Aorta (tissue), 5 donors: ENCODE results near the gene EXOSC7. TPM values are rescaled to one million over a fixed set of nuclear protein-coding genes. Genes with fewer than 3 reads are reported as not detected.
A peak's percentile ranks its signal among the peaks of the same experiment; 100 is the strongest.

Experiments used
- ATAC-seq: fragments of 200-7000 bp; cut with Tn5 transposase; one replicate; pipeline ENCODE4 v1.9.1; 2022; ENCODE audit warnings: moderate library complexity; ENCODE audit not compliant: low FRiP score
- DNase-seq, 2 donors: peaks; one replicate each; pipeline ENCODE4 v3.0.0-alpha.2; 2020
- H3K27ac ChIP-seq, 2 donors: one replicate each; pipeline ENCODE4 v1.5.1; 2013; ENCODE audit warnings: low read length in 2 of 2, mild to moderate bottlenecking in 2 of 2, moderate library complexity in 2 of 2, control low read depth in 1 of 2, inconsistent platforms in 1 of 2, low read depth in 1 of 2
- H3K27me3 ChIP-seq, 2 donors: one replicate each; pipeline ENCODE4 v1.6.1; 2013; ENCODE audit warnings: control low read depth in 1 of 2, low read length in 1 of 2, mild to moderate bottlenecking in 1 of 2, moderate library complexity in 1 of 2; ENCODE audit not compliant: insufficient read depth in 2 of 2, control insufficient read depth in 1 of 2
- H3K36me3 ChIP-seq, 2 donors: one replicate each; pipeline ENCODE4 v1.6.1; 2013; ENCODE audit warnings: control low read depth in 1 of 2, low read length in 1 of 2, mild to moderate bottlenecking in 1 of 2; ENCODE audit not compliant: insufficient read depth in 2 of 2, control insufficient read depth in 1 of 2
- H3K4me1 ChIP-seq, 2 donors: one replicate each; pipeline ENCODE4 v1.6.1; 2013; ENCODE audit warnings: low read length in 2 of 2, control low read depth in 1 of 2, mild to moderate bottlenecking in 1 of 2, moderate library complexity in 1 of 2; ENCODE audit not compliant: insufficient read depth in 2 of 2, control insufficient read depth in 1 of 2
- H3K4me3 ChIP-seq, 2 donors: one replicate each; pipeline ENCODE4 v1.5.1; 2013; ENCODE audit warnings: low read length in 2 of 2, control low read depth in 1 of 2, mild to moderate bottlenecking in 1 of 2
- H3K9me3 ChIP-seq: one replicate; pipeline ENCODE4 v1.6.1; 2013; ENCODE audit warnings: mild to moderate bottlenecking, low read length; ENCODE audit not compliant: control insufficient read depth
- WGBS, 2 donors: extraction: QIAGEN DNeasy Blood & Tissue Kit; methylation state at CpG; one replicate each; pipeline ENCODE4 v1.1.7; 2013; 5-methylcytosine and 5-hydroxymethylcytosine counted together
- intact Hi-C, 2 donors: fragments of 100-400 bp; cut with DNase I; formaldehyde crosslinking; loops; one replicate each; pipeline versions ENCODE4 v1.14.2 to v1.15.0; 2022
- polyA plus RNA-seq, 2 donors: library from polyadenylated mRNA; stranded (reverse); fragments of 200-250 nt; gene quantifications; one replicate each; pipeline ENCODE4 v1.2.3, GENCODE V29; 2013
- total RNA-seq, 2 donors: library from RNA; stranded (reverse); fragmentation: NEBNext Ultra II Directional; extraction: Animal tissue kit (Norgen Biotek cat#: 25700); gene quantifications; one replicate each; pipeline ENCODE4 v1.2.1, GENCODE V29; 2021
- donor health status: healthy with polysubstance abuse.
- donor health status: Bipolar disorder and iron deficiency.
- donor health status: DM: no; HTN: no; CAD: no.
- donor health status: DM: no; HTN: no; CAD: no.
- donor health status: DM: yes; HTN: yes; CAD: no.

The EXOSC7 gene
- total and polyA plus RNA-seq, 4 donors: 15.8 to 31.2 (median 29.8) TPM

DNA sequence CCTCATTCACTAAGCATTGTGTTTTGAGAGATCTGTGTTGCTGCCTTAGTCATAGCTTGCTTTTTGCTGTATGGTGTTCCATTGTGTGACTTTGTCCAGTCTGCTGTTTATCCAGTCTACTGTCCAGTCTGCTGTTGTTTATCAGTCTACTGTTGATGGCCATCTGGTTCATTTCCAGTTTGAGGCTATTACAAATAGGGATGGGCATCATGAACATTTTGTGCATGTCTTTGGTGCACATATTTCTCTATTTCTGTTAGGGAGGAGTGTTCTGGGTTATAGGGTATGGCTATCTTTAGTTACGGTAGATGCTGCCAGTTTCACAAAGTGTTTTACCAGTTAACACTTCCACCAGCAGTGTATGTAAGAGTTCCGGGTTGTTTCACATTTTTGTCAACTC is 27.8 kb downstream of the EXOSC7 start:
- no peaks in the 10 kb centered on the region for H3K27me3 ChIP-seq
- H3K4me1 ChIP-seq: no peaks in the 10 kb centered on the region
- DNase-seq: no peak
- 92 to 96% methylated on average over 2 of the region's 2 CpGs for WGBS, 2 donors
- ATAC-seq: no peak
- H3K36me3 ChIP-seq: peaks cover 4 to 5% of the 10 kb centered on the region in 2 donors
- no peak overlapping the region for H3K4me3 ChIP-seq
- intact Hi-C loops: no loop called here
- no peaks in the 10 kb centered on the region for H3K9me3 ChIP-seq
- no peak overlapping the region for H3K27ac ChIP-seq

DNA sequence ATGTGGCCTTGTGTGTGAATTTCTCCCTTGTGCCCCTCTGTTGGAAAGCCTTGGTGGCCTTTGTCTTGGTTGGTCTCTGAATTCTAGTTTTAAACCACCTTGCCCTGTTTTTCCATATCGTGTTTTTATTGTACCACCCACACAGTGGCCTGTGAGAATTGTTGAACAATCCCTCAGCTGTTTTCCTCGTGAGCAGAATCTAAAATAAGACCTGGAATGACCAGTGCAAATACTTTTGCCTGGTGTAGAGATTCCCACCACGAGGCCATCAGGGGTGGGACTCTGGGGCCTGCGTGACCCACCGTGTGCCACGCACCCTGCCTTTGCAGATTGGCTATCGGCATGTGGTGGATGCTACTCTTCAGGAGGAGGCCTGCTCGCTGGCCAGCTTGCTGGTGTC is 31.0 kb downstream of the EXOSC7 start:
- no peak overlapping the region for H3K27ac ChIP-seq
- H3K4me1 ChIP-seq: peaks cover 0 to 2% of the 10 kb centered on the region in 2 donors
- ATAC-seq (no peak), DNase-seq (no peak)
- intact Hi-C loops: no loop called here
- H3K36me3 ChIP-seq: peaks cover 0 to 4% of the 10 kb centered on the region in 2 donors
- no peaks in the 10 kb centered on the region for H3K9me3 ChIP-seq
- WGBS, 2 donors: 69 to 76% methylated on average over 8 of the region's 8 CpGs
- H3K4me3 ChIP-seq: no peak overlapping the region
- no peaks in the 10 kb centered on the region for H3K27me3 ChIP-seq

DNA sequence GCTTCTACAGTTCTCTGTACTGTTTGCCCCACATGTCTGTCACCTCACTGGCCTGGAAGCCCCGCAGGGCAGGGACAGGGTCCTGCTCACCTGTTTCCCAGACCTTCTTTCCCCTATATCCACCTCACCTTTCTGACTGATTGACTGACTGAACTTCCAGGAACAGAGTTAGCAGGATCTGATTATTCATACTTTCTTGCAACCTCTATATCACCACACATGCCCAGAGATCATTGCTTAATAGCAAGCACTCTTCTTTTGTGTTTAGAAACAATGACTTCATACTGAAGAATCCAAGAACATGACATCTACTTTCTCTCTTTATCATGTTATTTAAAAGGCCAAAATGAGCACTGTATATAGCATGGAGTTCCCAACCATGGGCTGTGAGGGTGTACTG is 32.1 kb downstream of the EXOSC7 start:
- ATAC-seq (no peak), DNase-seq (no peak)
- H3K27me3 ChIP-seq: no peaks in the 10 kb centered on the region
- H3K4me3 ChIP-seq: no peak overlapping the region
- no peaks in the 10 kb centered on the region for H3K9me3 ChIP-seq
- peaks cover 0 to 7% of the 10 kb centered on the region in 2 donors for H3K4me1 ChIP-seq
- H3K27ac ChIP-seq: peak overlapping the region in 1 of 2 donors; percentile 2
- H3K36me3 ChIP-seq: peaks cover 0 to 4% of the 10 kb centered on the region in 2 donors
- WGBS, 2 donors: 99 to 100% methylated on average over 1 of the region's 1 CpG
- intact Hi-C loops: no loop called here

DNA sequence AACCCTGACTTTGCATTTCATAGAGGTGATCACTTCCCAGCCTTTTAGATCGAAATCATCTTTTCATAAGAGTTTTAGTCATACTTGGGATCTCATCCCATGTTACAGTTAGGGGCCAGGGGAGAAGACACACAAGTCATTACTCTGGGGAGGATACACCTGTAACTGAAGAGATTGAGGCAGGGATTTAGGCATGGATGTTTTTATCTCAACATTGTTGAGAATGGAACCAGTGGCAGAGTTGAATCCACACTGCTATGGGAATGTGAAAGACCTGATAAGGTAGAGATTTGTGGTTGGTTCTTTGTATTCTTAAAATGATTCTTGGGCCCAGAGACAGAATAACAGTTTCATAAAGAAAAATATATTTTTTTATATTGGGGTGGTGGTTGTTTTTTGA is 33.8 kb downstream of the EXOSC7 start:
- H3K27ac ChIP-seq: peak overlapping the region; percentile 45 to 47
- DNase-seq (no peak), ATAC-seq (no peak)
- intact Hi-C loops: no loop called here
- H3K9me3 ChIP-seq: no peaks in the 10 kb centered on the region
- H3K36me3 ChIP-seq: no peaks in the 10 kb centered on the region
- peaks cover 0 to 7% of the 10 kb centered on the region in 2 donors for H3K4me1 ChIP-seq
- H3K4me3 ChIP-seq: no peak overlapping the region
- H3K27me3 ChIP-seq: no peaks in the 10 kb centered on the region
- WGBS, 2 donors: 99 to 100% methylated on average over 1 of the region's 1 CpG

DNA sequence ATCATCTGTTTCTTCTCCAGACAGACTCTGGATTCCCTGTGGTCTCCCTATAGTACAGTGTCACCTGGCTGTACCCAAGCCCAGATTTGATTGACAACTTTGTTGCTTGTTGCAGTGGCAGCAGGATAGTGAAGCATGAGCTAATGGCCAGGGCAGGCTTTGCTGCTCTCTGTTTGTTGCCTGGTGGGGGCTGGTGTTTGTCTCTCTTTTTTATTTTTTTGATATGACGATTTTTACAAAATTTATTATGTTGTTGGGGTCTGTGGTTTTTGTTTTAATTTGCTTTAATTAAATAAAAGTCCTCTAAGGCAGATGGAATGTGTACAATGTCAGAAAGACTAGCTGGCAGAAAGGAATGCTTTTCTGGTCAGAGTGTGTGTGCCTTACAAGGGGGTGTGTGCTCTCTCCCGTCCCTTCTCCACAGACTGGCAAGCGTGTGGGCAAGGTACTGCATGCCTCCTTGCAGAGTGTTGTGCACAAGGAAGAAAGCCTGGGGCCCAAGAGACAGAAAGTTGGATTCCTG is 34.8 kb downstream of the EXOSC7 start:
- H3K9me3 ChIP-seq: no peaks in the 10 kb centered on the region
- peaks cover 0 to 7% of the 10 kb centered on the region in 2 donors for H3K4me1 ChIP-seq
- DNase-seq (no peak), ATAC-seq (no peak)
- intact Hi-C loops: no loop called here
- H3K36me3 ChIP-seq: no peaks in the 10 kb centered on the region
- H3K27ac ChIP-seq: peak overlapping the region; percentile 90 to 97
- no peak overlapping the region for H3K4me3 ChIP-seq
- 2 to 10% methylated on average over 3 of the region's 3 CpGs for WGBS, 2 donors
- no peaks in the 10 kb centered on the region for H3K27me3 ChIP-seq

DNA sequence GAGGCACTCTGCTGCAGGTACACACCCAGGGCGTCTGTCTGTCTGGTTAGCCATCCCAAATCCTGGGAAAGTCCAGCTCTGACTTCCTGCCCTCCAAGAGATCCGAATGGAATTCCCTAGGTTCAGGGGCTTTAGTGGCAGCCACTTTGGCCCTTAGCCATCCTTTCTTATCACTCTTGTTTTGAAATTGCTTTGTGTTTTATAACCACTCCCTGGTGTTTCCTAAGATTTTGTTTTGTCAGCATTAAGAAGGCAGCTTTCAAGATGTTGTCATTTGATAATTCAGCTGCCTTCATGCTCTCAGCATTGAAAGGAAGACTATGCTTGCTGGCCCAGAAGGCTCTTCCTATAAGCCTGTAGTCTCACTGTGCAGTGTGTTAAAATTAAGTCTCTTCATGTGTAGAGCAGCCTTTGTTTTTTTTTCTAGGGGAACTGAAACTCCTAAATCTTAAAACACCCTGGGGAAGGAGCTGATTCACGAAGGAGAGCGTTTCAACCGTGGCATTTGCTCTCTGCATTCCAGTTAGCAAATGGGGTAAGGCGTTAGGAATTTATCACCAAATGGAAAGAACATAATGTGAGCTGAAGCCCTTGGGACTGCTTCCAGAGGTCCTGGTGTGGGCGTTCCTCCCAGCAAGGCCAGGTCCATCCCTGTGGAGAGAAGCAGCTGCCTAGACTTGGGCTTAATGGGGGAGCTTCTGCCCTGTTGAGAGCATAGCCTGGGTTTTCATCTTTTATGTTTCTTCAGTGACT is 35.9 kb downstream of the EXOSC7 start:
- H3K36me3 ChIP-seq: no peaks in the 10 kb centered on the region
- no peak overlapping the region for H3K4me3 ChIP-seq
- WGBS, 2 donors: 5 to 6% methylated on average over 7 of the region's 7 CpGs
- intact Hi-C loops: no loop called here
- H3K4me1 ChIP-seq: peaks cover 0 to 7% of the 10 kb centered on the region in 2 donors
- H3K27ac ChIP-seq: peak overlapping the region; percentile 96 to 97
- ATAC-seq: peak; percentile 84
- H3K9me3 ChIP-seq: no peaks in the 10 kb centered on the region
- no peaks in the 10 kb centered on the region for H3K27me3 ChIP-seq
- DNase-seq: peak; percentile 79 to 88

DNA sequence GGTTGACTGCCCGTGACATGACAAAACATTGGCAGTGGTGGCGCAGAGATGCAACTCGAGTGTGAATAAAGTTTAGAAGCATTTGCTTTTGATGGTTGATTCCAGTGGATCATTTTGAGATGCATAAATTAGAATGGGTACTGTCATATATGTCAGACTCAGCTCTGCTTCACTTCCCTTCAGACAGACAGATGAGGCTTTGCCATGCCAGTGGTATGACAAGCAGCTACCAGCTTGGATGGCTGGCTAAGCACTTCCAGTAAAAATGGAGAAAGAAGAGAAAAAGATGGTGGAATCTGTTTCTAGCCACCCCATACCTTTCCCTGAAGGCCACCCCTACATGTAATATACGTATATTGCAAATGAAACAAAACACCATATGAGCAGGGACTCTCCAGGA is 36.5 kb downstream of the EXOSC7 start:
- no peak overlapping the region for H3K4me3 ChIP-seq
- no peaks in the 10 kb centered on the region for H3K36me3 ChIP-seq
- 88 to 89% methylated on average over 4 of the region's 4 CpGs for WGBS, 2 donors
- DNase-seq (no peak), ATAC-seq (no peak)
- H3K27me3 ChIP-seq: no peaks in the 10 kb centered on the region
- H3K27ac ChIP-seq: peak overlapping the region in 1 of 2 donors; percentile 96
- intact Hi-C loops: no loop called here
- H3K9me3 ChIP-seq: no peaks in the 10 kb centered on the region
- H3K4me1 ChIP-seq: peaks cover 0 to 7% of the 10 kb centered on the region in 2 donors

DNA sequence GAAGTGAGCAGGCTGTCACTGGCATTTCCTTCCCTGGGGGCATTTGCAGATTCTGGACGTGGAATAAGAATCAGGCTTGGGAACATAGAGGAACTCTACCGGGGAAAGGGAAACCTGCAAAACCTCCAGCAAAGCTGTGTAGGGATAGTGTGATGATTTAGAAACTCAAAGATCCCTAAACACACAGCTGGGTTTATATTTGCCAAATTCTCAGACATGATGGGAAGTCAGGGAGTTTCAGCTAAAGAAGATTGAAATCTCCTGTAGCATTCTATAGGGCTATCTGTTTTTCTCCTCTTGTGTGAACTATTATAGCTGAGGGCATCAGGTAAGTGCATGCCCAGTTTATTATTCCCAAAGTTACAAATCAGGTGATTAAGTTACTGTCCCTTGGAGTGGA is 40.9 kb downstream of the EXOSC7 start:
- H3K27ac ChIP-seq: no peak overlapping the region
- H3K9me3 ChIP-seq: no peaks in the 10 kb centered on the region
- H3K4me3 ChIP-seq: no peak overlapping the region
- DNase-seq (no peak), ATAC-seq (no peak)
- WGBS, 2 donors: 73 to 84% methylated on average over 2 of the region's 2 CpGs
- H3K36me3 ChIP-seq: no peaks in the 10 kb centered on the region
- H3K27me3 ChIP-seq: no peaks in the 10 kb centered on the region
- peaks cover 0 to 5% of the 10 kb centered on the region in 2 donors for H3K4me1 ChIP-seq
- intact Hi-C loops: no loop called here

DNA sequence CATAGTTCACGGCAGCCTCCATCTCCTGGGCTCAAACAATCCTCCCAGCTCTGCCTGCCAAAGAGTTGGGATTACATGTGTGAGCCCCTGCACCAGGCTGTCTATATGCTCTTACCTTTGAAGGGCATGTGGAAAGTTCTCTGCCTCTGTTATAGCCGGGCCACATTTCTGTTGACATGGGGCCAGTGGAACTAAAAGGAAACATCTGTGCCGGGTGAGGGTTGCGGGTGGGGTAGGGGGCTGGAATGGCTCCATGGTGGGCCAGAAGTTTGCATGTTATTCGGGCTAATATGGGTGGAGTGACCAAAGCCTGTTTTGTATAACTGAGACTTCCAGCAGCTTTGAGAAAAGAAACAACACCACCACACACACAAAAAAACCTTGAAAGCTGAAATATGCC is 41.8 kb downstream of the EXOSC7 start:
- intact Hi-C loops: no loop called here
- no peak for ATAC-seq
- H3K4me3 ChIP-seq: no peak overlapping the region

More for the DNA sequence above, 41.8 kb downstream of the EXOSC7 start:
- no peak for DNase-seq
- H3K36me3 ChIP-seq: no peaks in the 10 kb centered on the region
- no peak overlapping the region for H3K27ac ChIP-seq
- no peaks in the 10 kb centered on the region for H3K27me3 ChIP-seq
- H3K4me1 ChIP-seq: no peaks in the 10 kb centered on the region
- H3K9me3 ChIP-seq: no peaks in the 10 kb centered on the region
- 74 to 78% methylated on average over 5 of the region's 5 CpGs for WGBS, 2 donors
